Ovary (tissue), 9 donors: ENCODE measurements around the gene SLC29A3. TPM values are rescaled to one million over a fixed set of nuclear protein-coding genes. Genes with fewer than 3 reads are reported as not detected.

Experiments
- DNase-seq, 5 donors: peaks; one replicate each; pipeline ENCODE4 v3.0.0-alpha.2; 2019 to 2020
- H3K27ac ChIP-seq, 2 donors: fragments of 200-600 bp; one replicate each; pipeline versions ENCODE4 v1.5.1 to v1.8.0; 2019 to 2022
- H3K27me3 ChIP-seq: fragments of 200-600 bp; one replicate; pipeline ENCODE4 v1.8.0; 2022
- H3K36me3 ChIP-seq: fragments of 200-600 bp; sonication (generic); one replicate; pipeline ENCODE4 v1.5.1; 2019
- H3K4me1 ChIP-seq: one replicate; pipeline ENCODE4 v1.8.1; 2013; ENCODE audit warnings: mild to moderate bottlenecking, moderate library complexity; ENCODE audit not compliant: insufficient read depth
- H3K4me3 ChIP-seq: fragments of 200-600 bp; sonication (generic); one replicate; pipeline ENCODE4 v1.5.1; 2017
- H3K9me3 ChIP-seq, 2 donors: fragments of 200-600 bp in 1 of 2; sonication (generic) in 1 of 2; one replicate each; pipeline versions ENCODE4 v1.5.1 to v1.8.1; 2013 to 2019; ENCODE audit warnings: mild to moderate bottlenecking in 1 of 2, moderate library complexity in 1 of 2
- EP300 ChIP-seq: sonication (generic); formaldehyde crosslinking; IDR thresholded peaks from one replicate; pipeline ENCODE4 v1.6.1; 2017; ENCODE audit warnings: antibody characterized with exemption
- POLR2A ChIP-seq: fragments of 450-650 bp; IDR thresholded peaks from one replicate; pipeline ENCODE4 v1.6.1; 2017; ENCODE audit warnings: antibody characterized with exemption, mild to moderate bottlenecking, moderate library complexity
- WGBS, 3 donors: extraction: QIAGEN DNeasy Blood & Tissue Kit in 1 of 3; methylation state at CpG; one replicate each; pipeline versions ENCODE4 v1.1.5 to v1.1.7; 2013 to 2017; 5-methylcytosine and 5-hydroxymethylcytosine counted together
- intact Hi-C, 4 donors: fragments of 100-400 bp; cut with DNase I; formaldehyde crosslinking; loops; one replicate each; pipeline versions ENCODE4 v1.11.0 to v1.15.1; 2022 to 2023
- polyA plus RNA-seq, 2 donors: library from polyadenylated mRNA; stranded (reverse); fragments of 200-250 nt in 1 of 2; fragments of 350-450 nt in 1 of 2; fragmentation: Illumina TruSeq in 1 of 2; extraction: RNeasy Lipid Tissue Mini Kit (QIAGEN cat#74804) in 1 of 2; gene quantifications; one replicate each; pipeline ENCODE4 v1.2.3, GENCODE V29; 2013 to 2014
- total RNA-seq, 7 donors: library from RNA; depleted of rRNA in 2 of 7; stranded (reverse); fragments of >200 nt in 2 of 7; fragmentation: NEBNext Ultra II Directional in 3 of 7; extraction: Animal tissue kit (Norgen Biotek cat#: 25700) in 3 of 7; gene quantifications; one replicate each; pipeline versions ENCODE4 v1.1.0 to v1.2.4, GENCODE V29; 2016 to 2023
- TF ChIP-seq, protein P1 (sequence below), 3 donors: fragments of 450-650 bp in 2 of 3; fragments of 200-600 bp in 1 of 3; IDR thresholded peaks; one replicate each; pipeline versions ENCODE4 v1.5.1 to v1.8.0; 2016 to 2022; ENCODE audit warnings: antibody characterized with exemption in 3 of 3, mild to moderate bottlenecking in 1 of 3
- donor health status: DM: no; HTN: no; CAD: no; lungs with moderate emphysema.
- donor health status: DM: no; HTN: no; CAD: no.
- donor health status: Bipolar disorder and iron deficiency.
- donor health status: DM: yes; HTN: yes; CAD: no.
- donor health status: DM: no; HTN: no; CAD: no.
- donor health status: DM: yes; HTN: yes; CAD: no.

Gene SLC29A3
- total and polyA plus RNA-seq, 9 donors: 10.1 to 18.3 (median 15.5) TPM

DNA sequence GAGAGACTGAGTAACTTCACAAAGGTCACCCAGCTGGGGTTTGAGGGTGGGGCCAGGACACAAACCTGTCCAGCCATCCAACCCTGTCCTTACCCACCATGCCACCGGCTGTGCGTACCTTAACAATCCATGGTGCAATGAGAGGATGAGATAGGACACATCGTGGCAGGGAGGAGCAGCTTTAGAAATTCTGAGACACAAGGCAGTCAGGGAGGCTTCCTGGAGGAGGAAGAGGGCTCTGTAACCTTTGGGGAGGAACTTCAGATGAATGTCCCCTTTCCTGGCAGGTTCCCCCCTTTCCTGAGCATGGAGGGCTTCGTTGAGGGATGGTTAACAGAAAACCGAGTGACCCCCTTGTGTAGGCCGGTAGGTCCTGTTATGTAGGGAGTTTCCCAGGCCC, 35.6 kb upstream of the SLC29A3 start:
- intact Hi-C loops: loop anchor here in 3 of 4 donors (5.0 to 10.0 kb wide), 3 partner anchors 79 to 376 kb away; no protein-coding TSS in a partner anchor
- WGBS, 3 donors: 89 to 92% (median 91%) methylated on average over 6 of the region's 6 CpGs

DNA sequence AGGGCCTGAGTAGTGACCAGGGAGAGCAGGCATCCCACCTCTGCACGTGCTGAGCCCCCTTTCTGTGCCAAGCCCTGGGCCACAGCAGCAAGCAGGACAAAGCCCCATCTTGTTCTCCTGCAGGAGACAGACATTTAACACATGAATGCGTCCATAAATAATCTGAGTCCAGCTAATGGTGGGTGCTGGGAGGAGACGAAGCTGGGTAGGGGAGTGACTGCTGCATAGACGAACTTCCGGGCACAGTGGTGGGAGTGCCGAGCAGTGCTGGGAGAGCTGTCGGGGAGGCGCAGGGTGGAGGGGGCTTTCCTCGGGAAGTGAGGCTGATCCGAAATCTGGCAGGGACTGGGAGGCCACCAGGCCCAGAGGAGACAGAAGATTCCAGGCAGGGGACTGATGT, 35.2 kb upstream of the SLC29A3 start:
- DNase-seq: no peak
- H3K27me3 ChIP-seq: no peaks in the 10 kb centered on the region
- TF ChIP-seq, protein P1, sequence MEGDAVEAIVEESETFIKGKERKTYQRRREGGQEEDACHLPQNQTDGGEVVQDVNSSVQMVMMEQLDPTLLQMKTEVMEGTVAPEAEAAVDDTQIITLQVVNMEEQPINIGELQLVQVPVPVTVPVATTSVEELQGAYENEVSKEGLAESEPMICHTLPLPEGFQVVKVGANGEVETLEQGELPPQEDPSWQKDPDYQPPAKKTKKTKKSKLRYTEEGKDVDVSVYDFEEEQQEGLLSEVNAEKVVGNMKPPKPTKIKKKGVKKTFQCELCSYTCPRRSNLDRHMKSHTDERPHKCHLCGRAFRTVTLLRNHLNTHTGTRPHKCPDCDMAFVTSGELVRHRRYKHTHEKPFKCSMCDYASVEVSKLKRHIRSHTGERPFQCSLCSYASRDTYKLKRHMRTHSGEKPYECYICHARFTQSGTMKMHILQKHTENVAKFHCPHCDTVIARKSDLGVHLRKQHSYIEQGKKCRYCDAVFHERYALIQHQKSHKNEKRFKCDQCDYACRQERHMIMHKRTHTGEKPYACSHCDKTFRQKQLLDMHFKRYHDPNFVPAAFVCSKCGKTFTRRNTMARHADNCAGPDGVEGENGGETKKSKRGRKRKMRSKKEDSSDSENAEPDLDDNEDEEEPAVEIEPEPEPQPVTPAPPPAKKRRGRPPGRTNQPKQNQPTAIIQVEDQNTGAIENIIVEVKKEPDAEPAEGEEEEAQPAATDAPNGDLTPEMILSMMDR (IDR thresholded peaks at IDR 0.05): no peak
- TF ChIP-seq POLR2A: no peak
- no peak for TF ChIP-seq EP300
- WGBS, 3 donors: 91 to 93% (median 92%) methylated on average over 10 of the region's 10 CpGs
- no peaks in the 10 kb centered on the region for H3K9me3 ChIP-seq
- no peaks in the 10 kb centered on the region for H3K36me3 ChIP-seq
- no peak overlapping the region for H3K27ac ChIP-seq
- intact Hi-C loops: loop anchor here (2.0 to 10.0 kb wide), 5 partner anchors 79 to 377 kb away; no protein-coding TSS in a partner anchor
- no peaks in the 10 kb centered on the region for H3K4me1 ChIP-seq
- no peak overlapping the region for H3K4me3 ChIP-seq

More for the DNA sequence above, 35.6 kb upstream of the SLC29A3 start:
- H3K27me3 ChIP-seq: no peaks in the 10 kb centered on the region
- no peak for DNase-seq
- no peaks in the 10 kb centered on the region for H3K36me3 ChIP-seq
- H3K27ac ChIP-seq: no peak overlapping the region
- no peak overlapping the region for H3K4me3 ChIP-seq
- TF ChIP-seq POLR2A (no peak), EP300 (no peak)
- TF ChIP-seq, protein P1 (IDR thresholded peaks at IDR 0.05): no peak
- no peaks in the 10 kb centered on the region for H3K9me3 ChIP-seq
- H3K4me1 ChIP-seq: no peaks in the 10 kb centered on the region

DNA sequence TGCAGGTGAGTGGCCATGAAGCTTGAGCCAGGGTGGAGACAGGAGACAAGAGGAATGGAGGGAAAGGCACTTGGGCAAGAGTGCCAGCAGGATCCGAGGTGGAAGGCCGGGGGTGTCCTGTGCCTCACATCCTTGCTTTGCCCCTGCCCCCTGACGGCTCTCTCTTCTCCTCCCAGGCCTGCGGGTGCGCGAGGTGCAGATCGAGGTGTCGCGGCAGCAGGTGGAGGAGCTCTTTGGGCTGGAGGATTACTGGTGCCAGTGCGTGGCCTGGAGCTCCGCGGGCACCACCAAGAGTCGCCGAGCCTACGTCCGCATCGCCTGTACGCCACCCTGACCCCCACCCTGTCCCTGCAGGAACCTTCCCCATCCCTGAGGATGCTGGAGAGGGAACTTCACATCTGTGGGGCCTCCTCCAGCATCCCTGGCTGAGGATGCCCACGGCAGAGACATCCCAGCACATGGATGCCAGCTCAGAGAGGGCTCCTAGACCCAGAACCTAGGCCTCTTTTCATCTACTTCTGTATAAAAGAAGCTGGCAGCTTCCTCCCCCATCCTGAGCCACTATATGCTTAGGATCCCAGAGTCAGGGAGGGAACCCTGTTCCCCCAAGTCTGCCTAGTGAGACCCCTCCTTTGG, 34.4 kb upstream of the SLC29A3 start:
- intact Hi-C loops: loop anchor here (2.0 to 10.0 kb wide), 5 partner anchors 80 to 377 kb away; no protein-coding TSS in a partner anchor
- Histone ChIP-seq H3K4me1 (no peaks in the 10 kb centered on the region), H3K9me3 (no peaks in the 10 kb centered on the region), H3K27me3 (no peaks in the 10 kb centered on the region), H3K27ac (no peak overlapping the region), H3K36me3 (no peaks in the 10 kb centered on the region), H3K4me3 (no peak overlapping the region)
- DNase-seq: no peak
- WGBS, 3 donors: 86 to 88% (median 88%) methylated on average over 17 to 19 of the region's 19 CpGs
- TF ChIP-seq, protein P1 (IDR thresholded peaks at IDR 0.05): no peak
- TF ChIP-seq POLR2A (no peak), EP300 (no peak)

DNA sequence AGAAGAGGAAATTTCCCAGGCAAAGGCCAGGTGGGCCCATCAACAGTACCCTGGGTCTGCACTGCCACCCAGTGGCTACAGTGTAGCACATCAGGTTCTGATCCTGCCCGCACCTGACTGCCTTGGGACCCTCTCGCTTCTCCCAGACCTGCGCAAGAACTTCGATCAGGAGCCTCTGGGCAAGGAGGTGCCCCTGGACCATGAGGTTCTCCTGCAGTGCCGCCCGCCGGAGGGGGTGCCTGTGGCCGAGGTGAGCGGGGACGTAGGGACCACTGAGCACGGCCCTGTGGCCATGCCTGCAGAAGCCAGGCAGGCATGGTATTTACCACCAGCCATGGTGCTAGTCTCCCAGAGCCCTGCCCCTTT, 33.9 kb upstream of the SLC29A3 start:
- Histone ChIP-seq H3K36me3 (no peaks in the 10 kb centered on the region), H3K27ac (no peak overlapping the region), H3K4me3 (no peak overlapping the region), H3K27me3 (no peaks in the 10 kb centered on the region), H3K9me3 (no peaks in the 10 kb centered on the region), H3K4me1 (no peaks in the 10 kb centered on the region)
- 49 to 80% (median 53%) methylated on average over 1 to 11 of the region's 11 CpGs for WGBS, 3 donors
- DNase-seq: peak; percentile 54 to 78 (median 69)
- TF ChIP-seq, protein P1 (IDR thresholded peaks at IDR 0.05): peak; percentile 50 to 81 (median 70)
- no peak for TF ChIP-seq EP300
- no peak for TF ChIP-seq POLR2A
- intact Hi-C loops: loop anchor here in 3 of 4 donors (2.0 to 10.0 kb wide), 4 partner anchors 80 to 360 kb away; no protein-coding TSS in a partner anchor
